Keratinocyte (primary cell): ENCODE data around the gene FAIM. TPM values are rescaled to one million over a fixed set of nuclear protein-coding genes. Genes with fewer than 3 reads are reported as not detected.
A peak's percentile ranks its signal among the peaks of the same experiment; 100 is the strongest.

ENCODE experiments used
- DNase-seq: peaks from one replicate; pipeline ENCODE4 v3.0.0-alpha.2; 2011; ENCODE audit warnings: low read depth, missing footprints, low spot score
- FAIRE-seq: peaks from 2 replicates; lab custom pipeline; 2011; peaks lifted over from hg19 to GRCh38; lab: Jason Lieb, UNC
- H2AFZ ChIP-seq: 2 replicates; pipeline ENCODE4 v1.6.0; 2012; ENCODE audit warnings: low read length, control low read depth, inconsistent platforms; ENCODE audit not compliant: control insufficient read depth
- H3K27ac ChIP-seq: 2 replicates; pipeline ENCODE4 v1.5.1; 2011; ENCODE audit warnings: low read length; ENCODE audit not compliant: control insufficient read depth, insufficient read depth
- H3K27me3 ChIP-seq: 3 replicates; pipeline ENCODE4 v1.6.0; 2011; ENCODE audit warnings: low read length; ENCODE audit not compliant: control insufficient read depth, insufficient read depth; ENCODE audit errors: extremely low read depth
- H3K36me3 ChIP-seq, 2 experiments: 2 replicates in 1 of 2; 3 replicates in 1 of 2; pipeline ENCODE4 v1.5.1; 2011; ENCODE audit warnings: low read length in 2 of 2, mild to moderate bottlenecking in 1 of 2; ENCODE audit not compliant: control insufficient read depth in 2 of 2, insufficient read depth in 2 of 2; ENCODE audit errors: extremely low read depth in 1 of 2
- H3K4me1 ChIP-seq: 3 replicates; pipeline ENCODE4 v1.5.1; 2011; ENCODE audit warnings: low read length; ENCODE audit not compliant: control insufficient read depth, insufficient read depth; ENCODE audit errors: extremely low read depth
- H3K4me2 ChIP-seq: 3 replicates; pipeline ENCODE4 v1.6.0; 2011; ENCODE audit warnings: low read depth, low read length; ENCODE audit not compliant: control insufficient read depth, insufficient read depth; ENCODE audit errors: extremely low read depth
- H3K4me3 ChIP-seq, 3 experiments: fragments of 200-600 bp in 1 of 3; sonication (generic) in 1 of 3; 2 replicates in 2 of 3; 3 replicates in 1 of 3; pipeline ENCODE4 v1.5.1; 2011 to 2016; ENCODE audit warnings: low read length in 3 of 3, mild to moderate bottlenecking in 3 of 3, control low read depth in 2 of 3, inconsistent platforms in 1 of 3, low read depth in 1 of 3, mixed read lengths in 1 of 3, mixed run types in 1 of 3, moderate library complexity in 1 of 3; ENCODE audit not compliant: control insufficient read depth in 2 of 3, insufficient read depth in 2 of 3; ENCODE audit errors: extremely low read depth in 1 of 3
- H3K79me2 ChIP-seq: 2 replicates; pipeline ENCODE4 v1.6.0; 2012; ENCODE audit warnings: low read length; ENCODE audit not compliant: control insufficient read depth, insufficient read depth
- H3K9ac ChIP-seq: 3 replicates; pipeline ENCODE4 v1.6.0; 2011; ENCODE audit warnings: low read length; ENCODE audit not compliant: control insufficient read depth, insufficient read depth; ENCODE audit errors: extremely low read depth
- H3K9me1 ChIP-seq: 3 replicates; pipeline ENCODE4 v1.6.0; 2011; ENCODE audit warnings: low read length; ENCODE audit not compliant: control insufficient read depth, insufficient read depth; ENCODE audit errors: extremely low read depth
- H3K9me3 ChIP-seq: 2 replicates; pipeline ENCODE4 v1.5.1; 2012; ENCODE audit warnings: low read depth, low read length; ENCODE audit not compliant: control insufficient read depth
- H4K20me1 ChIP-seq: 3 replicates; pipeline ENCODE4 v1.6.0; 2011; ENCODE audit warnings: low read length; ENCODE audit not compliant: control insufficient read depth, insufficient read depth; ENCODE audit errors: extremely low read depth
- CTCF ChIP-seq, 3 experiments: IDR thresholded peaks in 1 of 3; conservative IDR thresholded peaks in 1 of 3; optimal IDR thresholded peaks in 1 of 3; 2 replicates in 2 of 3; 3 replicates in 1 of 3; pipeline versions ENCODE3 to v1.5.1; 2011; ENCODE audit warnings: low read length in 3 of 3, mild to moderate bottlenecking in 3 of 3, moderate library complexity in 2 of 3, control low read depth in 1 of 3, inconsistent platforms in 1 of 3; ENCODE audit not compliant: insufficient read depth in 2 of 3; ENCODE audit errors: extremely low read depth in 1 of 3
- EZH2 ChIP-seq: IDR thresholded peaks from one replicate; pipeline ENCODE4 v1.6.1; 2012; ENCODE audit warnings: inconsistent platforms, mild to moderate bottlenecking, low read length, moderate library complexity
- dilution Hi-C: fragments of 300-500 bp; cut with MboI; formaldehyde crosslinking; loops from one replicate; pipeline ENCODE4 v1.7.0; 2020; ENCODE audit warnings: low sequenced_read_pairs; ENCODE audit not compliant: extremely low pct_ligation_motif_present
- polyA plus RNA-seq, 5 experiments: library from polyadenylated mRNA; depleted of rRNA in 3 of 5; stranded (reverse) in 3 of 5; stranded (forward) in 1 of 5; unstranded in 1 of 5; fragments of >200 nt; gene quantifications; 1 replicate in 1 of 5; 2 replicates in 3 of 5; 3 replicates in 1 of 5; pipeline versions ENCODE4 v1.2.1 to v1.2.3, GENCODE V29; 2011 to 2012; ENCODE audit warnings: missing spikeins in 2 of 5, low read depth in 1 of 5, low replicate concordance in 1 of 5

FAIM gene
- polyA plus RNA-seq, 1 donor (not counting 4 experiments of a cell fraction or from before 2014, with no cell fraction given), result 6.7 TPM

GRCh38 chr3:138670407-138670806 lies 61.8 kb downstream of the FAIM start:
- no peak overlapping the region for H3K4me2 ChIP-seq
- no peaks in the 10 kb centered on the region for H4K20me1 ChIP-seq
- H3K4me1 ChIP-seq, result peaks cover 10% of the 10 kb centered on the region
- dilution Hi-C loops, result no loop called here
- H3K36me3 ChIP-seq, result peaks cover 4% of the 10 kb centered on the region in 2 experiments
- no peak for FAIRE-seq
- H3K9me3 ChIP-seq, result peaks cover 3% of the 10 kb centered on the region
- no peaks in the 10 kb centered on the region for H3K9me1 ChIP-seq
- DNase-seq, result no peak
- no peak overlapping the region for H3K27ac ChIP-seq
- no peaks in the 10 kb centered on the region for H3K79me2 ChIP-seq
- H2AFZ ChIP-seq, result no peak overlapping the region
- H3K27me3 ChIP-seq, result no peaks in the 10 kb centered on the region
- H3K9ac ChIP-seq, result no peak overlapping the region
- no peak overlapping the region for H3K4me3 ChIP-seq
- TF ChIP-seq EZH2, result no peak
- no peak for TF ChIP-seq CTCF (optimal IDR thresholded peaks at IDR 0.05 in 1 of 3, IDR thresholded peaks at IDR 0.05 in 1 of 3, conservative IDR thresholded peaks at IDR 0.05 in 1 of 3; ENCODE audit: extremely low read depth in 1 of 3, insufficient read depth in 2 of 3, low read length in 3 of 3)

GRCh38 chr3:138673641-138674530 lies 65.3 kb downstream of the FAIM start:
- Histone ChIP-seq H3K9me1 (no peaks in the 10 kb centered on the region), H3K4me3 (no peak overlapping the region), H3K79me2 (no peaks in the 10 kb centered on the region), H3K9ac (no peak overlapping the region), H4K20me1 (no peaks in the 10 kb centered on the region), H3K4me2 (peak overlapping the region; percentile 6), H3K27ac (peak overlapping the region; percentile 51), H2AFZ (no peak overlapping the region), H3K36me3 (peaks cover 2 to 4% of the 10 kb centered on the region in 2 experiments), H3K4me1 (peaks cover 10% of the 10 kb centered on the region), H3K9me3 (peaks cover 6% of the 10 kb centered on the region), H3K27me3 (no peaks in the 10 kb centered on the region)
- dilution Hi-C loops, result no loop called here
- peak; percentile 79 for FAIRE-seq
- no peak for DNase-seq
- no peak for TF ChIP-seq CTCF (optimal IDR thresholded peaks at IDR 0.05 in 1 of 3, IDR thresholded peaks at IDR 0.05 in 1 of 3, conservative IDR thresholded peaks at IDR 0.05 in 1 of 3; ENCODE audit: extremely low read depth in 1 of 3, insufficient read depth in 2 of 3, low read length in 3 of 3)
- no peak for TF ChIP-seq EZH2
